Neural cell (in vitro differentiated cells): ENCODE data around the gene PYGB. TPM values are rescaled to one million over a fixed set of nuclear protein-coding genes. Genes with fewer than 3 reads are reported as not detected.

Source experiments
- H2AFZ ChIP-seq: fragments of 200-600, 300-800 bp; sonication (generic), shearing (Covaris generic); 2 replicates; pipeline ENCODE4 v1.6.0; 2014; ENCODE audit warnings: low read depth, mild to moderate bottlenecking, antibody characterized with exemption, low read length, moderate library complexity
- H3F3A ChIP-seq: fragments of 200-600 bp; shearing (Covaris generic); 2 replicates; pipeline ENCODE4 v1.6.1; 2016; ENCODE audit warnings: mild to moderate bottlenecking, moderate library complexity, mixed read lengths, antibody characterized with exemption, low read length; ENCODE audit not compliant: insufficient read depth, poor library complexity, severe bottlenecking
- H3K27ac ChIP-seq: fragments of 200-600, 300-800 bp; sonication (generic), shearing (Covaris generic); 2 replicates; pipeline ENCODE4 v1.5.1; 2014; ENCODE audit warnings: mild to moderate bottlenecking, low read length, moderate library complexity
- H3K27me3 ChIP-seq: fragments of 300-800, 200-600 bp; sonication (generic), shearing (Covaris generic); 2 replicates; pipeline ENCODE4 v1.6.0; 2014; ENCODE audit warnings: mild to moderate bottlenecking, low read depth, low read length, moderate library complexity; ENCODE audit not compliant: insufficient read depth
- H3K36me3 ChIP-seq: fragments of 300-800, 200-600 bp; sonication (generic), shearing (Covaris generic); 2 replicates; pipeline ENCODE4 v1.5.1; 2014; ENCODE audit warnings: mild to moderate bottlenecking, antibody characterized with exemption, low read length, moderate library complexity; ENCODE audit not compliant: insufficient read depth
- H3K4me2 ChIP-seq: fragments of 300-800, 200-600 bp; sonication (generic), shearing (Covaris generic); 2 replicates; pipeline ENCODE4 v1.6.0; 2014; ENCODE audit warnings: mild to moderate bottlenecking, low read length
- H3K4me3 ChIP-seq: fragments of 300-800, 200-600 bp; sonication (generic), shearing (Covaris generic); 2 replicates; pipeline ENCODE4 v1.5.1; 2014; ENCODE audit warnings: mild to moderate bottlenecking, low read length, moderate library complexity
- H3K79me2 ChIP-seq: fragments of 200-600 bp; shearing (Covaris generic); replicated peaks from 2 replicates; pipeline ENCODE4 v1.6.0; 2014; ENCODE audit warnings: mild to moderate bottlenecking, low read length, moderate library complexity; ENCODE audit not compliant: insufficient read depth
- H3K9ac ChIP-seq: fragments of 300-800, 200-600 bp; sonication (generic), shearing (Covaris generic); 2 replicates; pipeline ENCODE4 v1.6.1; 2016; ENCODE audit warnings: mild to moderate bottlenecking, low read length, mixed read lengths
- H3K9me2 ChIP-seq: fragments of 200-600 bp; shearing (Covaris generic); 2 replicates; pipeline ENCODE4 v1.6.1; 2016; ENCODE audit warnings: mild to moderate bottlenecking, low read length, mixed read lengths; ENCODE audit not compliant: insufficient read depth
- H3K9me3 ChIP-seq: fragments of 200-600, 300-800 bp; sonication (generic), shearing (Covaris generic); 2 replicates; pipeline ENCODE4 v1.6.1; 2016; ENCODE audit warnings: mild to moderate bottlenecking, mixed run types, low read length, moderate library complexity, mixed read lengths
- H4K20me1 ChIP-seq: fragments of 200-600 bp; shearing (Covaris generic); 2 replicates; pipeline ENCODE4 v1.6.1; 2016; ENCODE audit warnings: mild to moderate bottlenecking, mixed run types; ENCODE audit not compliant: insufficient read depth
- EP300 ChIP-seq: fragments of 450-650 bp; conservative IDR thresholded peaks from 2 replicates; pipeline ENCODE4 v1.6.1; 2014; ENCODE audit warnings: antibody characterized with exemption, mild to moderate bottlenecking, moderate library complexity; ENCODE audit not compliant: poor library complexity, severe bottlenecking
- EZH2 ChIP-seq: fragments of 200-600, 300-800 bp; shearing (Covaris generic), sonication (generic); IDR thresholded peaks from 2 replicates; pipeline ENCODE4 v1.6.1; 2014; ENCODE audit warnings: antibody characterized with exemption, low read length, borderline replicate concordance, mild to moderate bottlenecking; ENCODE audit not compliant: insufficient read depth, poor library complexity, severe bottlenecking
- MXI1 ChIP-seq: fragments of 450-650 bp; conservative IDR thresholded peaks from 2 replicates; pipeline ENCODE4 v1.6.1; 2014; ENCODE audit warnings: antibody characterized with exemption, mild to moderate bottlenecking; ENCODE audit not compliant: poor library complexity, severe bottlenecking
- POLR2AphosphoS5 ChIP-seq: IDR thresholded peaks from 2 replicates; pipeline ENCODE4 v1.6.1; 2012
- RAD21 ChIP-seq: fragments of 450-650 bp; conservative IDR thresholded peaks from 2 replicates; pipeline ENCODE4 v1.6.1; 2014; ENCODE audit warnings: antibody characterized with exemption, mild to moderate bottlenecking, moderate library complexity
- REST ChIP-seq: IDR thresholded peaks from 2 replicates; pipeline ENCODE4 v1.6.1; 2012; ENCODE audit warnings: borderline replicate concordance
- SMC3 ChIP-seq: fragments of 450-650 bp; conservative IDR thresholded peaks from 2 replicates; pipeline ENCODE4 v1.6.1; 2014; ENCODE audit warnings: antibody characterized with exemption, mild to moderate bottlenecking, moderate library complexity; ENCODE audit not compliant: poor library complexity
- TAF1 ChIP-seq: IDR thresholded peaks from 2 replicates; pipeline ENCODE4 v1.6.1; 2012; ENCODE audit warnings: low read depth
- polyA plus RNA-seq: library from polyadenylated mRNA; depleted of rRNA; stranded (reverse); fragments of >200 nt; gene quantifications from 2 replicates; pipeline ENCODE4 v1.2.3, GENCODE V29; 2014
- TF ChIP-seq, protein P1 (sequence below): fragments of 450-650 bp; IDR thresholded peaks from 2 replicates; pipeline ENCODE4 v1.5.1; 2014; ENCODE audit warnings: antibody characterized with exemption, mild to moderate bottlenecking, moderate library complexity; ENCODE audit not compliant: poor library complexity, severe bottlenecking

PYGB gene
- polyA plus RNA-seq, 1 donor from 2014 or later: 70.5 TPM

DNA sequence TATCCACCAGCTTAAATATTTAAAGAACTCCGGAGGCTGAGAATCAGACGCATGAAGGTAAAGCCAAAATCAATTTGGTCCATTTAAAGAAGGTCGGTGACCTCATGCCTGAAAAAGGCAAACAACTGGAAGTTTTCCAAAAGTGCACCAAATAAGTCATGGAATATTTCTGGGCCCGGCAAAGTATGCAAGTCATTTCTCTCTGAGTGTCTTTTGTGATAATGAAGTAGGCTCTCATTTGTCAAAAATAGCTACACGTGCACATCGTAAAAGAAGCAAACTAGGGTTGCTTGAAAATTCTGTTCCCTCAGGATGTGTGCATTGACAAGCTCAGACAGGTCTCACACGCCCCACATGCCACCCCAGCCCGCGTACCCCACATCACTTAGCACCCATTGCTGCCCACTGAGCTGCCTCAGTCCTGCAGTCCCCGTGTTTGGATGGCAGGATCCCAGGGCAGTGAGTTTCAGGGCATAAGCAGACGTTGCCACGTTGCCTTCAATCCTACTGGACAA is 20.5 kb upstream of the PYGB start:
- no peak for TF ChIP-seq MXI1
- no peak for TF ChIP-seq TAF1
- Histone ChIP-seq H3K27ac (no peak overlapping the region), H3K79me2 (no peaks in the 10 kb centered on the region), H2AFZ (no peak overlapping the region), H3F3A (no peaks in the 10 kb centered on the region), H3K9ac (no peak overlapping the region), H3K36me3 (no peaks in the 10 kb centered on the region), H3K9me3 (no peaks in the 10 kb centered on the region), H3K4me2 (no peak overlapping the region), H3K9me2 (no peaks in the 10 kb centered on the region), H4K20me1 (no peaks in the 10 kb centered on the region), H3K4me3 (no peak overlapping the region), H3K27me3 (no peaks in the 10 kb centered on the region)

DNA sequence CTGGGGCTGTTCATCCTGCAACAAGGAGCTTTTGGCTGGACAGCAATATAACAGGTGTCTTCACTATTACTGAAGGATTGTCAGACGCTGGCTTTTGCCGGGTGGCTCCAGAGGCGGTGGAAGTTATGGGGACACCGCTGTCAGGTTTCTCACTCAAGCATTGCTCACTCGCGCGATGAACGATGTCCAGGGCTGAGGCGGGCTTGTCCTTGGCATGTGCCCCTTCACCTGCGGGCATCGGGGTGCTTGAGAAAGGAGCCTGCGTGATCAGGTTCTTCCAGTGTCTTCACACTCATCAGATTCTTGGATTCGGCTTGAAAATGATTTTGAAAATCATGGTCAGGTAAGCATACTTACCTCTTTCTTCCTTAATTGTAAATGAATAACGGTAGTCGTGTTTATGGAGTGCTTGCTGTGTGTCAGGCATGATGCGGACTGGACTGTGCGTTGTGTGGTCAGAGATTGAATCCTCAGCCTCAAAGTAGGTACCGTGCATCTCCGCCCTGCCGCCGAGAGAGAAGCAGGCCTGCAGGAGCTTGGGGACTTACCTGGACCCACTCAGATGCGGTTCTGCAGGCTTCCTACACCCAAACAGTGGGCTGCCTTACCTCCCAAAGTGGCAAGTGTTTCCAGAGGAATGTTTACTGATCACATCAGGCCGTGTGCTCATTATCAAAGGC is 18.3 kb upstream of the PYGB start:
- Histone ChIP-seq H3K9me2 (no peaks in the 10 kb centered on the region), H3K79me2 (no peaks in the 10 kb centered on the region), H3K36me3 (no peaks in the 10 kb centered on the region), H3K9me3 (no peaks in the 10 kb centered on the region), H3K27me3 (no peaks in the 10 kb centered on the region), H4K20me1 (no peaks in the 10 kb centered on the region), H3K9ac (no peak overlapping the region), H3K4me2 (no peak overlapping the region), H3F3A (no peaks in the 10 kb centered on the region), H2AFZ (no peak overlapping the region), H3K4me3 (peak overlapping the region; percentile 8), H3K27ac (peak overlapping the region; percentile 36)
- TF ChIP-seq EP300 (no peak), MXI1 (no peak), RAD21 (no peak), POLR2AphosphoS5 (no peak), REST (no peak), SMC3 (no peak), TAF1 (no peak), EZH2 (no peak)
- TF ChIP-seq, protein P1, sequence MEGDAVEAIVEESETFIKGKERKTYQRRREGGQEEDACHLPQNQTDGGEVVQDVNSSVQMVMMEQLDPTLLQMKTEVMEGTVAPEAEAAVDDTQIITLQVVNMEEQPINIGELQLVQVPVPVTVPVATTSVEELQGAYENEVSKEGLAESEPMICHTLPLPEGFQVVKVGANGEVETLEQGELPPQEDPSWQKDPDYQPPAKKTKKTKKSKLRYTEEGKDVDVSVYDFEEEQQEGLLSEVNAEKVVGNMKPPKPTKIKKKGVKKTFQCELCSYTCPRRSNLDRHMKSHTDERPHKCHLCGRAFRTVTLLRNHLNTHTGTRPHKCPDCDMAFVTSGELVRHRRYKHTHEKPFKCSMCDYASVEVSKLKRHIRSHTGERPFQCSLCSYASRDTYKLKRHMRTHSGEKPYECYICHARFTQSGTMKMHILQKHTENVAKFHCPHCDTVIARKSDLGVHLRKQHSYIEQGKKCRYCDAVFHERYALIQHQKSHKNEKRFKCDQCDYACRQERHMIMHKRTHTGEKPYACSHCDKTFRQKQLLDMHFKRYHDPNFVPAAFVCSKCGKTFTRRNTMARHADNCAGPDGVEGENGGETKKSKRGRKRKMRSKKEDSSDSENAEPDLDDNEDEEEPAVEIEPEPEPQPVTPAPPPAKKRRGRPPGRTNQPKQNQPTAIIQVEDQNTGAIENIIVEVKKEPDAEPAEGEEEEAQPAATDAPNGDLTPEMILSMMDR: no peak
